CD14-positive monocyte (primary cell): ENCODE data around the gene MFSD8. TPM values are rescaled to one million over a fixed set of nuclear protein-coding genes. Genes with fewer than 3 reads are reported as not detected.
"Not testable (repeated sequence)": the region's sequence is repeated elsewhere in the genome, so short reads cannot be mapped to it uniquely, and the experiment has no call there.

ENCODE experiments used
- DNase-seq, 3 donors: peaks; one replicate each; pipeline ENCODE4 v3.0.0-alpha.2; 2011 to 2022
- H2AFZ ChIP-seq: 2 replicates; pipeline ENCODE4 v1.6.0; 2012; ENCODE audit warnings: mild to moderate bottlenecking, low read depth, low read length, inconsistent platforms; ENCODE audit not compliant: insufficient read depth, poor library complexity, severe bottlenecking
- H3K27ac ChIP-seq, 2 donors: 1 replicate in 1 of 2; 2 replicates in 1 of 2; pipeline ENCODE4 v1.5.1; 2012 to 2013; ENCODE audit warnings: low read length in 2 of 2, control low read depth in 1 of 2, inconsistent platforms in 1 of 2, low read depth in 1 of 2, mild to moderate bottlenecking in 1 of 2
- H3K27me3 ChIP-seq, 2 donors: one replicate each; pipeline versions ENCODE4 v1.6.0 to v1.6.1; 2011 to 2013; ENCODE audit warnings: low read length in 2 of 2; ENCODE audit not compliant: control insufficient read depth in 2 of 2, insufficient read depth in 2 of 2
- H3K36me3 ChIP-seq, 2 donors: replicated peaks in 1 of 2; 1 replicate in 1 of 2; 2 replicates in 1 of 2; pipeline versions ENCODE4 v1.5.1 to v1.6.1; 2012 to 2013; ENCODE audit warnings: low read length in 2 of 2, control low read depth in 1 of 2, inconsistent platforms in 1 of 2, mild to moderate bottlenecking in 1 of 2; ENCODE audit not compliant: insufficient read depth in 2 of 2, control insufficient read depth in 1 of 2
- H3K4me1 ChIP-seq, 2 donors: 1 replicate in 1 of 2; 2 replicates in 1 of 2; pipeline versions ENCODE4 v1.5.1 to v1.6.1; 2012 to 2013; ENCODE audit warnings: low read length in 2 of 2, control low read depth in 1 of 2, inconsistent platforms in 1 of 2, mild to moderate bottlenecking in 1 of 2, moderate library complexity in 1 of 2; ENCODE audit not compliant: insufficient read depth in 2 of 2, control insufficient read depth in 1 of 2
- H3K4me2 ChIP-seq: replicated peaks from 2 replicates; pipeline ENCODE3; 2012; ENCODE audit warnings: low read length, moderate library complexity, mild to moderate bottlenecking; ENCODE audit not compliant: poor library complexity, severe bottlenecking; ENCODE audit errors: extremely low read depth
- H3K4me3 ChIP-seq, 3 experiments: fragments of 200-600 bp in 1 of 3; sonication (generic) in 1 of 3; replicated peaks in 1 of 3; 1 replicate in 2 of 3; 2 replicates in 1 of 3; pipeline ENCODE4 v1.5.1; 2011 to 2013; ENCODE audit warnings: low read length in 3 of 3, mild to moderate bottlenecking in 3 of 3, control low read depth in 2 of 3, low read depth in 2 of 3, inconsistent platforms in 1 of 3, moderate library complexity in 1 of 3
- H3K79me2 ChIP-seq: 2 replicates; pipeline ENCODE4 v1.6.0; 2012; ENCODE audit warnings: mild to moderate bottlenecking, control low read depth, inconsistent platforms, low read length, moderate library complexity; ENCODE audit not compliant: insufficient read depth
- H3K9ac ChIP-seq: 2 replicates; pipeline ENCODE4 v1.6.0; 2017; ENCODE audit warnings: low read length, mild to moderate bottlenecking; ENCODE audit not compliant: insufficient read depth, poor library complexity, severe bottlenecking
- H3K9me3 ChIP-seq, 2 donors: replicated peaks in 1 of 2; 1 replicate in 1 of 2; 2 replicates in 1 of 2; pipeline versions ENCODE4 v1.5.1 to v1.6.1; 2012 to 2013; ENCODE audit warnings: low read length in 2 of 2, control low read depth in 1 of 2; ENCODE audit not compliant: control insufficient read depth in 1 of 2, insufficient read depth in 1 of 2
- H4K20me1 ChIP-seq: 2 replicates; pipeline ENCODE4 v1.6.0; 2012; ENCODE audit warnings: mild to moderate bottlenecking, low read length, control low read depth, moderate library complexity; ENCODE audit not compliant: insufficient read depth
- H3K27ac Mint-ChIP-seq, 7 donors: one replicate each; pipeline ENCODE4 v1.8.0; 2020; ENCODE audit warnings: mild to moderate bottlenecking in 7 of 7, mixed read lengths in 7 of 7, moderate library complexity in 6 of 7, inconsistent platforms in 2 of 7
- H3K27me3 Mint-ChIP-seq, 3 donors: one replicate each; pipeline ENCODE4 v1.8.0; 2021 to 2022; ENCODE audit warnings: low read depth in 3 of 3, mild to moderate bottlenecking in 3 of 3, mixed read lengths in 3 of 3, moderate library complexity in 3 of 3, inconsistent platforms in 1 of 3
- H3K36me3 Mint-ChIP-seq, 2 donors: one replicate each; pipeline ENCODE4 v1.8.0; 2020; ENCODE audit warnings: mixed read lengths in 2 of 2, inconsistent platforms in 1 of 2, mild to moderate bottlenecking in 1 of 2
- H3K4me1 Mint-ChIP-seq: one replicate; pipeline ENCODE4 v1.8.0; 2020; ENCODE audit warnings: mild to moderate bottlenecking, mixed read lengths
- H3K4me3 Mint-ChIP-seq, 2 donors: one replicate each; pipeline ENCODE4 v1.8.0; 2020; ENCODE audit warnings: mild to moderate bottlenecking in 2 of 2, mixed read lengths in 2 of 2, moderate library complexity in 1 of 2
- H3K9me3 Mint-ChIP-seq, 7 donors: one replicate each; pipeline ENCODE4 v1.8.0; 2020 to 2022; ENCODE audit warnings: mixed read lengths in 7 of 7, mild to moderate bottlenecking in 6 of 7, moderate library complexity in 6 of 7, inconsistent platforms in 2 of 7
- WGBS: methylation state at CpG from one replicate; pipeline ENCODE4 v1.1.5; 2013; ENCODE audit warnings: missing lambda C conversion rate; ENCODE audit not compliant: insufficient coverage; 5-methylcytosine and 5-hydroxymethylcytosine counted together
- intact Hi-C, 2 donors: fragments of 100-400 bp; cut with micrococcal nuclease; formaldehyde crosslinking; loops; one replicate each; pipeline versions ENCODE4 v1.15.0 to v1.15.1; 2023
- polyA plus RNA-seq, 3 donors: library from polyadenylated mRNA; depleted of rRNA in 1 of 3; unstranded in 2 of 3; stranded (reverse) in 1 of 3; fragments of 300-500 nt in 2 of 3; fragments of >200 nt in 1 of 3; fragmentation: Illumina TruSeq in 2 of 3; gene quantifications; 1 replicate in 2 of 3; 2 replicates in 1 of 3; pipeline ENCODE4 v1.2.3, GENCODE V29; 2012 to 2021
- TF ChIP-seq, protein P1 (sequence below): fragments of 200-600 bp; IDR thresholded peaks from one replicate; pipeline ENCODE4 v1.8.0; 2022; ENCODE audit warnings: antibody characterized with exemption, mild to moderate bottlenecking

Gene MFSD8
- polyA plus RNA-seq, 3 donors, result 7.0 to 15.8 (median 14.2) TPM

GRCh38 chr4:127905029-127905428 lies 59.9 kb downstream of the MFSD8 start:
- Mint-ChIP-seq H3K4me1 (no peaks in the 10 kb centered on the region), H3K27ac (no peak overlapping the region), H3K27me3 (no peaks in the 10 kb centered on the region), H3K4me3 (no peak overlapping the region), H3K9me3 (peaks cover 0 to 9% (median 3%) of the 10 kb centered on the region in 7 donors), H3K36me3 (peaks cover 4 to 7% of the 10 kb centered on the region in 2 donors)
- Histone ChIP-seq H3K9ac (no peak overlapping the region), H2AFZ (no peak overlapping the region), H3K27me3 (no peaks in the 10 kb centered on the region), H3K4me2 (no peak overlapping the region), H3K27ac (no peak overlapping the region), H3K36me3 (no peaks in the 10 kb centered on the region), H4K20me1 (no peaks in the 10 kb centered on the region), H3K79me2 (no peaks in the 10 kb centered on the region), H3K4me1 (no peaks in the 10 kb centered on the region), H3K4me3 (no peak overlapping the region), H3K9me3 (no peaks in the 10 kb centered on the region)
- intact Hi-C loops, result no loop called here
- no peak for DNase-seq
- WGBS, result 94% methylated on average over 8 of the region's 8 CpGs
- TF ChIP-seq, protein P1, sequence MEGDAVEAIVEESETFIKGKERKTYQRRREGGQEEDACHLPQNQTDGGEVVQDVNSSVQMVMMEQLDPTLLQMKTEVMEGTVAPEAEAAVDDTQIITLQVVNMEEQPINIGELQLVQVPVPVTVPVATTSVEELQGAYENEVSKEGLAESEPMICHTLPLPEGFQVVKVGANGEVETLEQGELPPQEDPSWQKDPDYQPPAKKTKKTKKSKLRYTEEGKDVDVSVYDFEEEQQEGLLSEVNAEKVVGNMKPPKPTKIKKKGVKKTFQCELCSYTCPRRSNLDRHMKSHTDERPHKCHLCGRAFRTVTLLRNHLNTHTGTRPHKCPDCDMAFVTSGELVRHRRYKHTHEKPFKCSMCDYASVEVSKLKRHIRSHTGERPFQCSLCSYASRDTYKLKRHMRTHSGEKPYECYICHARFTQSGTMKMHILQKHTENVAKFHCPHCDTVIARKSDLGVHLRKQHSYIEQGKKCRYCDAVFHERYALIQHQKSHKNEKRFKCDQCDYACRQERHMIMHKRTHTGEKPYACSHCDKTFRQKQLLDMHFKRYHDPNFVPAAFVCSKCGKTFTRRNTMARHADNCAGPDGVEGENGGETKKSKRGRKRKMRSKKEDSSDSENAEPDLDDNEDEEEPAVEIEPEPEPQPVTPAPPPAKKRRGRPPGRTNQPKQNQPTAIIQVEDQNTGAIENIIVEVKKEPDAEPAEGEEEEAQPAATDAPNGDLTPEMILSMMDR, result no peak

GRCh38 chr4:127899682-127900081 lies 65.3 kb downstream of the MFSD8 start:
- H3K4me3 Mint-ChIP-seq, result not testable (repeated sequence)

More at GRCh38 chr4:127899682-127900081, 65.3 kb downstream of the MFSD8 start:
- H3K9ac ChIP-seq, H3K27ac Mint-ChIP-seq, H2AFZ ChIP-seq, H3K4me3 ChIP-seq, H3K9me3 Mint-ChIP-seq, H3K4me2 ChIP-seq, H3K4me1 ChIP-seq, H3K4me1 Mint-ChIP-seq, intact Hi-C loops, H3K27me3 Mint-ChIP-seq, H4K20me1 ChIP-seq, H3K9me3 ChIP-seq, DNase-seq, H3K79me2 ChIP-seq, H3K27me3 ChIP-seq, H3K27ac ChIP-seq: not testable (repeated sequence)
- 100% methylated on average over 1 of the region's 4 CpGs for WGBS
- peaks cover 15 to 47% of the 10 kb centered on the region in 2 donors for H3K36me3 Mint-ChIP-seq
- peaks cover 7 to 28% of the 10 kb centered on the region in 2 donors for H3K36me3 ChIP-seq
